Globus pallidus (tissue), 1 donor: ENCODE results near the gene DEFB119.
"Not testable (repeated sequence)": the region's sequence is repeated elsewhere in the genome, so short reads cannot be mapped to it uniquely, and the experiment has no call there.

ENCODE experiments used
- DNase-seq: peaks from one replicate; pipeline ENCODE4 v3.0.0-alpha.2; 2015; ENCODE audit warnings: low spot score

DEFB119 gene, protein sequence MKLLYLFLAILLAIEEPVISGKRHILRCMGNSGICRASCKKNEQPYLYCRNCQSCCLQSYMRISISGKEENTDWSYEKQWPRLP

GRCh38 chr20:31390490-31390889 is at the start of gene DEFB119:
TSS of gene DEFB119 (minus strand) at chr20:31390590. CDS start at chr20:31390483, 107 bp downstream.
- DNase-seq, result no peak

GRCh38 chr20:31430568-31431115 is 40.3 kb upstream of the DEFB119 start:
- DNase-seq, result no peak

DNA sequence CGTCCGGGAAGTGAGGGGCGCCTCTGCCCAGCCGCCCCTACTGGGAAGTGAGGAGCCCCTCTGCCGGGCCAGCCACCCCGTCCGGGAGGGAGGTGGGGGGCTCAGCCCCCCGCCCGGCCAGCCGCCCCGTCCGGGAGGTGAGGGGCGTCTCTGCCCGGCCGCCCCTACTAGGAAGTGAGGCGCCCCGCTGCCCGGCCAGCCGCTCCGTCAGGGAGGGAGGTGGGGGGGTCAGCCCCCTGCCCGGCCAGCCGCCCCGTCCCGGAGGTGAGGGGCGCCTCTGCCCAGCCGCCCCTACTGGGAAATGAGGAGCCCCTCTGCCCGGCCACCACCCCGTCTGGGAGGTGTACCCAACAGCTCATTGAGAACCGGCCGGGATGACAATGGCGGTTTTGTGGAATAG is 37.2 kb upstream of the DEFB119 start:
- not testable (repeated sequence) for DNase-seq

- not testable (repeated sequence) for DNase-seq
Observed at GRCh38 chr20:31426891-31427551, 36.6 kb upstream of the DEFB119 start.

DNA sequence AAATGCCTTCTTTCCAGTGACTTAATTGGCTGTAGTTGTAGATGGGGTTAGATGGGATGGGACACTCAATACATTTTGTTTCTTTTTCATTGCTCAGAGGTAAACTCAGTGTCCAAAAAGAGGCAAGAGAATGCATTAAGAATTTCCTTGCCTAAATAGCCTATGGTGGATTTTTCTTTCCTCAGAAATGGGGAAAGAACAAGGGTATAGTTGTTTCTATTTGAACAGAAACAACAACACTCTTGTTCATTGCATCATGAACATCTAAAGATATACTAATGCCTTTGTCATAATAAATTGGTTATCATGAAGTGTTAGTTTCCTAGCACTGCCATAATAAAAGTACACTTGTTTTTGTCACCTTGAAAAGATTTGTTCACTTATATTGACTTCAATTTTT is 35.4 kb upstream of the DEFB119 start:
- no peak for DNase-seq

DNA sequence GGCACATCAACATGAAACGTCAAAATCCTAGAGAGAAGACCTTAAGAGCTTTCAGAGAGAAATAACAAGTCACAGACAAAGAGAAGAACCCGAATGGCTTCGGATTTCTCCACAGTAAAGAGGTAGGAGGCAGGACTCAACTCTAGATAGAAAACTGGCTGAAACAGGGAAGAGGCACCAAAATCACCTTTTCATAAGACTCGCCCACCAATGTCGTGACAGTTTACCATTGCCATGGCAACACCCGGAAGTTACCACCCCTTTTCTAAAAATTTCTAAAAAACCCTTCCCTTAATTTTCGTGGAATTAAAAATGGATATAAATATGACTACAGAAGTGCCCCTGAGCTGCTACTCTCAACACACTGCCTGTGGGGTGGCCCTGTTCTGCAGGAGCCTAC is 27.9 kb upstream of the DEFB119 start:
- DNase-seq, result no peak

- no peak for DNase-seq
Observed at GRCh38 chr20:31415653-31416052, 25.3 kb upstream of the DEFB119 start.

GRCh38 chr20:31414381-31414780 is 24.0 kb upstream of the DEFB119 start:
- DNase-seq, result no peak

GRCh38 chr20:31410011-31410410 is 19.6 kb upstream of the DEFB119 start:
- no peak for DNase-seq

GRCh38 chr20:31406115-31406514 is 15.7 kb upstream of the DEFB119 start, which contains the start of gene DEFB121:
TSS of gene DEFB121 (minus strand) at chr20:31406215. CDS start at chr20:31406152, 63 bp downstream.
- no peak for DNase-seq

DNA sequence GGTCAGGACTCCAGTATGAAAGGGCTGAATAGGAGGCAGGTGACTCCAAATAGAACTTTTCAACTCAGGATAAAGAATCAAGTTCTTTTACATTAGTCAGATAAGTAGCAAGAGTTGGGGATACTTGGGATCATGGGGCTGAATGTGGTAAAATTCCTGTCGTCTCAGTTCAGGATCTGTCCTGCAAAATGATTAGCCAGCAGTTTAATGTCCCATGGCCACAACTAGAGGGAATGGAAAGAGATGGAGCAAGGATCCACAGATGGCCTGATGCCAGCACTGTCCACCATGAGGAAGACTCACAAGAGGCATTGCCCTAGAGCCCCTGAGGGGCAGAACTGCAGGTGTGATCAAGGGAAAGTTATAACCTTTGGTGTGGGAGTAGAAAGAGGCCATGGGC is 13.5 kb upstream of the DEFB119 start:
- DNase-seq, result no peak

DNA sequence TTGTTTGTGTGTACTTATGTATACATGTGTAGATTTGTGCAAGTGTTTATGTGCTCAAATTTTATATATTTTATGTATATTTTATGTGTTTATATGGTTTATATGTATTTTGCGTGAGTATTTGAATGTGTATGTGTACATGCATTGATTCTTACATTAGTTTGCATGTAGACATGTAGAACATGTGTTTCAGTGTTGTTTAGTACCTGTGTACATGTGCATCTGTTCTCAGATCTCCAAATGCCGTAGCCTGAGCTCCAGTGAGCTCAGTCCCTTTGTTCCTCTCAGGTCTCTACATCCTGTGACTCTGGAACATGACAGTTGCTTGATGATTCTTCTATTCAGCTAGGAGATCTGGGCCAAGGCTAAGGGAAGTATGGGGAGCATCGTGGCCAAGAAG is 4.5 kb upstream of the DEFB119 start:
- DNase-seq, result no peak

GRCh38 chr20:31392836-31393235 is 2.4 kb upstream of the DEFB119 start:
- DNase-seq, result no peak

- DNase-seq, result no peak
Observed at GRCh38 chr20:31374346-31374745, 16.0 kb downstream of the DEFB119 start.

DNA sequence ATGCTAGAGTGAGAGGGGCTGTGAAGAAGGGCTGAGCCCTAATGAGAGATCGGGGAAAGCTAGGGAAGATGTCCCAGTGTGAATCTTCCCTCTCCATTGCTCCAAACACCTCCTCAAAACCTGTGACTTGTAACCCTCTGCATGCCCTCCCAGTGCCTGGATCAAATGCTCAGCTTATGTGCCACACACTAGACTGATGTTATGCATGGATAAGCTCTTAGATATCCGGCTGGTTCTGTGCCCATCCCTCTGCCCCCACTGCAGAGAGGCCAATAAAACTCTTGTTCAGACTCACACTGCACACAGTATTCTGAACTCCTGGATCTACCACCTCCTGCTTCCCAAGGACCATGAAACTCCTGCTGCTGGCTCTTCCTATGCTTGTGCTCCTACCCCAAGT is 22.1 kb downstream of the DEFB119 start, which contains the start of gene DEFB118:
TSS of gene DEFB118 (plus strand) at position 301 of the 400 bp plus-strand sequence. CDS start at position 351, 50 bp downstream.
- no peak for DNase-seq

- DNase-seq, result not testable (repeated sequence)
Observed at GRCh38 chr20:31364272-31364671, 26.1 kb downstream of the DEFB119 start.

DNA sequence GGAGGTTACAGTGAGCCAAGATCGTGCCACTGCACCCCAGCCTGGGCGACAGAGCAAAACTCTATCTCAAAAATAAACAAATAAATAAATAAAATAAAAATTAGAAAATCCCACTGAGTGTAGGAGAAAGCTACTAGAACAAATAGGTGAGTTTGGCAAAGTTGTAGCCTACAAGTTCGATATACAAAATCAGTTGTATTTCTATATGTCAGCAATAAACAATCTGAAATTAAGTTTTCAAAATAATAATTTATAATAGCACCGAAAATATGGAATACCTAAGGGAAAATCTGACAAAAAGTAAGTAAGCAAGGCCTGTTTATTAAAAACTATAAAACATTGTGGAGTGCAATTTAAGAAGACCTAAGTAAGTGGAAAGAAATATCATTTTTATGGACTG is 27.1 kb downstream of the DEFB119 start:
- no peak for DNase-seq

DNA sequence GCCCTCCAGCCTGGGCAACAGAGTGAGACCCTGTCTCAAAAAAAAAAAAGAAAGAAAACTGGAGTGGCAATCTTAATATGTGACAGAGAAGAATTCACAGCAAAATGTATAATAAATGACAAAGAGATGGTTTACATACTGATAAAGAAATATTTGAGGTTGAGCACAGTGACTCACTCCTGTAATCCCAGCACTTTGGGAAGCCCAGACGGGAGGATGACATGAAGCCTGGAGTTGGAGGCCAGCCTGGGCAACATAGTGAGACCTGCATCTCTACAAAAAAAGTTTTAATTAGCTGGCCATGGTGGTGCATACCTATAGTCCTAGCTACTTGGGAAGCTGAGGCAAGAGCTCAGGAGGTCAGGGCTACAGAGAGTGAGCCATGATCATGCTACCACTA is 34.4 kb downstream of the DEFB119 start:
- DNase-seq, result no peak

- DNase-seq, result no peak
Observed at GRCh38 chr20:31341470-31341869, 48.9 kb downstream of the DEFB119 start.

GRCh38 chr20:31330893-31331292 is 59.5 kb downstream of the DEFB119 start:
- no peak for DNase-seq
